SK-N-SH (cell line): ENCODE data around the gene VEGFA. TPM values are rescaled to one million over a fixed set of nuclear protein-coding genes. Genes with fewer than 3 reads are reported as not detected.

ENCODE experiments used
- CTCF ChIA-PET: fragments of 300-600, 350-600 bp; formaldehyde crosslinking; extraction: SDS; loops from one replicate; lab custom pipeline; 2021; lab: Yijun Ruan, JAX
- POLR2A ChIA-PET: fragments of 350-600 bp; sonication (Branson Sonifier 250); formaldehyde crosslinking; extraction: SDS; loops from one replicate; lab custom pipeline; 2020; ENCODE audit warnings: antibody characterized with exemption, inconsistent platforms; lab: Yijun Ruan, JAX
- DNase-seq: peaks from one replicate; pipeline ENCODE4 v3.0.0; 2012
- H2AFZ ChIP-seq: fragments of 200-600 bp; sonication (generic); 2 replicates; pipeline ENCODE4 v1.8.1; 2016; ENCODE audit warnings: antibody characterized with exemption, mild to moderate bottlenecking, low read depth
- H3F3A ChIP-seq: fragments of 200-600 bp; sonication (generic); replicated peaks from 2 replicates; pipeline ENCODE3; 2016; ENCODE audit warnings: antibody characterized with exemption, mild to moderate bottlenecking; ENCODE audit not compliant: insufficient read depth
- H3K27ac ChIP-seq, 2 experiments: fragments of 200-500 bp in 1 of 2; fragments of 200-600 bp in 1 of 2; sonication (Bioruptor generic) in 1 of 2; sonication (generic), shearing (Covaris generic) in 1 of 2; 2 replicates each; pipeline versions ENCODE4 v1.5.1 to v1.6.1; 2014 to 2016; ENCODE audit warnings: low read depth in 2 of 2, inconsistent platforms in 1 of 2, low read length in 1 of 2, mild to moderate bottlenecking in 1 of 2, mixed read lengths in 1 of 2
- H3K27me3 ChIP-seq: fragments of 200-600 bp; sonication (generic), shearing (Covaris generic); 2 replicates; pipeline ENCODE4 v1.6.1; 2016; ENCODE audit warnings: mixed run types; ENCODE audit not compliant: insufficient read depth
- H3K36me3 ChIP-seq, 2 experiments: fragments of 200-500 bp in 1 of 2; fragments of 200-600 bp in 1 of 2; sonication (Bioruptor generic) in 1 of 2; sonication (generic) in 1 of 2; replicated peaks in 1 of 2; 2 replicates each; pipeline versions ENCODE3 to v1.5.1; 2014 to 2016; ENCODE audit warnings: low read length in 1 of 2, mild to moderate bottlenecking in 1 of 2; ENCODE audit not compliant: insufficient read depth in 2 of 2, control insufficient read depth in 1 of 2
- H3K4me1 ChIP-seq, 2 experiments: fragments of 200-500 bp in 1 of 2; fragments of 200-600 bp in 1 of 2; sonication (Bioruptor generic) in 1 of 2; sonication (generic), shearing (Covaris generic) in 1 of 2; 2 replicates each; pipeline versions ENCODE4 v1.5.1 to v1.6.1; 2014 to 2016; ENCODE audit warnings: low read depth in 1 of 2, low read length in 1 of 2, mixed run types in 1 of 2; ENCODE audit not compliant: insufficient read depth in 2 of 2, control insufficient read depth in 1 of 2
- H3K4me2 ChIP-seq: fragments of 200-600 bp; sonication (generic), shearing (Covaris generic); 2 replicates; pipeline ENCODE4 v1.6.1; 2017; ENCODE audit warnings: mixed run types
- H3K4me3 ChIP-seq, 2 experiments: fragments of 200-500 bp in 1 of 2; fragments of 200-600 bp in 1 of 2; sonication (Bioruptor generic) in 1 of 2; sonication (generic), shearing (Covaris generic) in 1 of 2; 2 replicates each; pipeline versions ENCODE4 v1.5.1 to v1.8.1; 2014 to 2016; ENCODE audit warnings: low read depth in 2 of 2, inconsistent platforms in 1 of 2, low read length in 1 of 2, mild to moderate bottlenecking in 1 of 2, mixed read lengths in 1 of 2, moderate library complexity in 1 of 2
- H3K79me2 ChIP-seq: fragments of 200-600 bp; sonication (generic); 2 replicates; pipeline ENCODE4 v1.8.1; 2017; ENCODE audit warnings: mild to moderate bottlenecking; ENCODE audit not compliant: insufficient read depth
- H3K9ac ChIP-seq: fragments of 200-600 bp; sonication (generic); 2 replicates; pipeline ENCODE4 v1.6.1; 2017; ENCODE audit warnings: mixed run types
- H3K9me2 ChIP-seq: fragments of 200-600 bp; sonication (generic); 2 replicates; pipeline ENCODE4 v1.6.1; 2017; ENCODE audit warnings: mixed run types
- H3K9me3 ChIP-seq: fragments of 200-600 bp; sonication (generic); 2 replicates; pipeline ENCODE4 v1.6.1; 2017; ENCODE audit warnings: mixed run types, mild to moderate bottlenecking, moderate library complexity
- H4K20me1 ChIP-seq: fragments of 200-600 bp; sonication (generic); 2 replicates; pipeline ENCODE4 v1.6.1; 2017; ENCODE audit warnings: mild to moderate bottlenecking, mixed run types; ENCODE audit not compliant: insufficient read depth
- CTCF ChIP-seq: fragments of 200-600 bp; sonication (generic); IDR thresholded peaks from 2 replicates; pipeline ENCODE4 v1.6.1; 2017; ENCODE audit warnings: antibody characterized with exemption, mild to moderate bottlenecking, moderate library complexity
- ELF1 ChIP-seq: IDR thresholded peaks from 2 replicates; pipeline ENCODE4 v1.4.0; 2012
- EZH2phosphoT487 ChIP-seq: fragments of 200-600 bp; sonication (generic); IDR thresholded peaks from 2 replicates; pipeline ENCODE4 v1.6.1; 2017; ENCODE audit warnings: low read depth, mixed run types, mild to moderate bottlenecking, antibody characterized with exemption, moderate library complexity, borderline replicate concordance
- GABPA ChIP-seq: IDR thresholded peaks from 2 replicates; pipeline ENCODE4 v1.4.0; 2012; ENCODE audit warnings: low read depth, mild to moderate bottlenecking
- GATA2 ChIP-seq: sonication (generic); formaldehyde crosslinking; IDR thresholded peaks from 2 replicates; pipeline ENCODE4 v1.5.0; 2020; ENCODE audit warnings: mild to moderate bottlenecking, missing genetic modification reagents
- IRF3 ChIP-seq: fragments of 150-350 bp; IDR thresholded peaks from 2 replicates; pipeline ENCODE4 v1.6.1; 2016; ENCODE audit warnings: mild to moderate bottlenecking, low read depth, low read length
- JUND ChIP-seq: IDR thresholded peaks from 2 replicates; pipeline ENCODE4 v1.4.0; 2012
- MAX ChIP-seq: IDR thresholded peaks from 2 replicates; pipeline ENCODE4 v1.4.0; 2012; ENCODE audit warnings: low read depth
- MEF2A ChIP-seq: IDR thresholded peaks from 2 replicates; pipeline ENCODE4 v1.4.0; 2012; ENCODE audit warnings: low read depth, borderline replicate concordance
- NRF1 ChIP-seq: IDR thresholded peaks from 2 replicates; pipeline ENCODE4 v1.6.1; 2012; ENCODE audit warnings: low read depth, mild to moderate bottlenecking, low read length
- RAD21 ChIP-seq: IDR thresholded peaks from 2 replicates; pipeline ENCODE4 v1.6.1; 2012; ENCODE audit warnings: mild to moderate bottlenecking, low read length
- RCOR1 ChIP-seq: fragments of 150-350 bp; IDR thresholded peaks from 2 replicates; pipeline ENCODE4 v1.6.1; 2017; ENCODE audit warnings: antibody characterized with exemption, low read length
- RXRA ChIP-seq: IDR thresholded peaks from 2 replicates; pipeline ENCODE4 v1.4.0; 2012; ENCODE audit warnings: low read depth, mild to moderate bottlenecking, borderline replicate concordance
- SIN3A ChIP-seq: IDR thresholded peaks from 2 replicates; pipeline ENCODE4 v1.6.1; 2012; ENCODE audit warnings: low read depth, mild to moderate bottlenecking, low read length, moderate library complexity, borderline replicate concordance
- TEAD4 ChIP-seq: IDR thresholded peaks from 2 replicates; pipeline ENCODE4 v1.4.0; 2012; ENCODE audit warnings: mild to moderate bottlenecking, borderline replicate concordance; ENCODE audit not compliant: insufficient read depth
- USF1 ChIP-seq: IDR thresholded peaks from 2 replicates; pipeline ENCODE4 v1.4.0; 2012; ENCODE audit warnings: low read depth, borderline replicate concordance
- YY1 ChIP-seq: IDR thresholded peaks from 2 replicates; pipeline ENCODE4 v1.4.0; 2012; ENCODE audit warnings: low read depth, mild to moderate bottlenecking
- WGBS: methylation state at CpG from one replicate; pipeline ENCODE4 v1.1.6; 2017; ENCODE audit warnings: low lambda C conversion rate; 5-methylcytosine and 5-hydroxymethylcytosine counted together
- polyA plus RNA-seq, 3 experiments: library from polyadenylated mRNA; depleted of rRNA; stranded (reverse); fragments of >200 nt; gene quantifications; 2 replicates each; pipeline ENCODE4 v1.2.3, GENCODE V29; 2012

The VEGFA gene
- polyA plus RNA-seq, 1 of the 3 experiments (the other 2 are of a cell fraction), result 81.0 TPM

- ChIA-PET POLR2A (interaction anchor here (0.7 kb wide), 1 partner anchor 1797 kb away, joined by 3 read pairs; no protein-coding TSS in a partner anchor), CTCF (interaction anchor here (2.3 to 3.8 kb wide), 2 partner anchors 30 to 341 kb away, joined by 6 to 22 read pairs; partner anchors contain the start of gene VEGFA)
- Histone ChIP-seq H3K79me2 (no peaks in the 10 kb centered on the region), H3K9me2 (no peaks in the 10 kb centered on the region), H3K4me1 (peaks cover 0 to 22% of the 10 kb centered on the region in 2 experiments; a peak in 1 of 4 replicates), H3F3A (no peaks in the 10 kb centered on the region), H3K27ac (no peak overlapping the region), H3K36me3 (no peaks in the 10 kb centered on the region), H3K4me2 (no peak overlapping the region), H3K27me3 (no peaks in the 10 kb centered on the region), H3K9me3 (no peaks in the 10 kb centered on the region), H4K20me1 (no peaks in the 10 kb centered on the region), H3K4me3 (no peak overlapping the region), H3K9ac (no peak overlapping the region), H2AFZ (no peak overlapping the region)
- no peak for DNase-seq
- 58% methylated on average over 3 of the region's 3 CpGs for whole genome bisulfite sequencing
- TF ChIP-seq CTCF (no peak), USF1 (no peak), NRF1 (no peak), MEF2A (no peak), ELF1 (no peak), RAD21 (no peak), RCOR1 (no peak), MAX (no peak), EZH2phosphoT487 (no peak), RXRA (no peak), TEAD4 (no peak), GATA2 (CRISPR knock-in tag) (no peak), SIN3A (no peak), YY1 (no peak), IRF3 (no peak), GABPA (no peak), JUND (no peak)
Observed at GRCh38 chr6:43738267-43738676, 31.7 kb upstream of the VEGFA start.
